Loucy (cell line): Measurements from ENCODE around the gene C6.
A peak's percentile ranks its signal among the peaks of the same experiment; 100 is the strongest.

Experiments
- CTCF ChIP-seq: fragments of 200-600 bp; sonication (generic); conservative IDR thresholded peaks from 2 replicates; pipeline ENCODE4 v1.5.1; 2014; ENCODE audit warnings: mild to moderate bottlenecking, antibody characterized with exemption, low read length
- EZH2phosphoT487 ChIP-seq: fragments of 200-600 bp; IDR thresholded peaks from 2 replicates; pipeline ENCODE4 v1.6.1; 2018; ENCODE audit warnings: antibody characterized with exemption, mild to moderate bottlenecking, moderate library complexity, borderline replicate concordance

- TF ChIP-seq CTCF (peak; percentile 25; the same call in 1 of the 2 replicates), EZH2phosphoT487 (no peak)
Observed at GRCh38 chr5:41122459-41122858, 90.9 kb downstream of the C6 start.
